HG02763 (cell line): ENCODE data around the gene LCE3A.

Experiments
- ATAC-seq: cut with Tn5 transposase; IDR thresholded peaks from one replicate; pipeline ENCODE4 v1.9.1; 2021; ENCODE audit warnings: mild to moderate bottlenecking, moderate library complexity; ENCODE audit not compliant: unreplicated experiment

LCE3A gene

DNA sequence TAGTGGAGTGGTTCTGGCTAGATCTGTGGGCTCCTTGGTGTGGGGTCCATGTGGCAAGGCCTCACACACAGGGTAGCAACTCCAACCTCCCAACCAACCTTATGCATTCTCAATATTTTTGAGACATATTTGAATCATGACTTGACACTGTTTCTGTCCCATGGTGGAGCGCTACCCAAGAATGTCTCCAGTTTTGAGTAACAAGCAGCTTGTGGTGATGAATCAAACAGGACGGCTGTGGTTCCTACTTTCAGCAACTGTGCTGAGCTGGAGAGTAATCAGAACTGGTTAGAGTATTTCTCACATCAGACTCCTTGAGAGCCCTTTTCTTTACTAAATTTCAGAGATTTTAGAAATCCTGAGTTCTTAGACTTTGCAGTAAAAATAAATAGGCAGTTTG, 45.7 kb downstream of the LCE3A start:
- no peak for ATAC-seq
